Transverse colon (tissue), 4 donors: ENCODE results near the gene GALNT13. TPM values are rescaled to one million over a fixed set of nuclear protein-coding genes. Genes with fewer than 3 reads are reported as not detected.

Source experiments
- DNase-seq: peaks from one replicate; pipeline ENCODE4 v3.0.0-alpha.2; 2019
- H3K27ac ChIP-seq, 4 donors: fragments of 200-600 bp; sonication (generic); 2 replicates each; pipeline ENCODE4 v1.5.1; 2016 to 2018; ENCODE audit warnings: inconsistent platforms in 4 of 4
- H3K27me3 ChIP-seq: fragments of 200-600 bp; sonication (generic); 2 replicates; pipeline ENCODE4 v1.5.1; 2017; ENCODE audit warnings: inconsistent platforms
- H3K36me3 ChIP-seq, 4 donors: fragments of 200-600 bp; sonication (generic); 2 replicates each; pipeline ENCODE4 v1.5.1; 2017 to 2019; ENCODE audit warnings: inconsistent platforms in 4 of 4
- H3K4me1 ChIP-seq, 4 donors: fragments of 200-600 bp; sonication (generic); 2 replicates each; pipeline ENCODE4 v1.5.1; 2017 to 2020; ENCODE audit warnings: inconsistent platforms in 4 of 4
- H3K4me3 ChIP-seq, 4 donors: fragments of 200-600 bp; sonication (generic); 1 replicate in 1 of 4; 2 replicates in 3 of 4; pipeline versions ENCODE4 v1.5.1 to v1.6.1; 2017 to 2019; ENCODE audit warnings: inconsistent platforms in 4 of 4
- H3K9me3 ChIP-seq, 2 donors: fragments of 200-600 bp; sonication (generic); 2 replicates each; pipeline ENCODE4 v1.5.1; 2017 to 2019; ENCODE audit warnings: inconsistent platforms in 2 of 2
- EP300 ChIP-seq: sonication (generic); formaldehyde crosslinking; IDR thresholded peaks from one replicate; pipeline ENCODE4 v1.6.1; 2017; ENCODE audit warnings: antibody characterized with exemption, low read depth
- POLR2A ChIP-seq: fragments of 450-650 bp; IDR thresholded peaks from one replicate; pipeline ENCODE4 v1.6.1; 2016; ENCODE audit warnings: antibody characterized with exemption, mild to moderate bottlenecking, moderate library complexity
- POLR2AphosphoS5 ChIP-seq, 3 donors: sonication (generic); formaldehyde crosslinking; IDR thresholded peaks; one replicate each; pipeline ENCODE4 v1.6.1; 2016; ENCODE audit warnings: antibody characterized with exemption in 3 of 3
- WGBS, 2 donors: methylation state at CpG; one replicate each; pipeline ENCODE4 v1.1.5; 2018; ENCODE audit warnings: low coverage in 1 of 2; 5-methylcytosine and 5-hydroxymethylcytosine counted together
- in situ Hi-C, 4 donors: fragments of 200-750 bp; cut with MboI; loops; one replicate each; pipeline versions ENCODE4 v1.15.0 to v1.15.1; 2017; ENCODE audit warnings: low sequenced_read_pairs in 3 of 4, low pct_ligation_motif_present in 1 of 4, low pct_unique_long_range_greater_than_20kb in 1 of 4
- intact Hi-C: fragments of 100-400 bp; cut with DNase I; formaldehyde crosslinking; loops from one replicate; pipeline ENCODE4 v1.15.1; 2023; ENCODE audit warnings: low total_unique reads
- total RNA-seq, 4 donors: library from RNA; depleted of rRNA; stranded (reverse); fragments of >200 nt; gene quantifications; one replicate each; pipeline ENCODE4 v1.1.0, GENCODE V29; 2016
- TF ChIP-seq, protein P1 (sequence below), 5 experiments: fragments of 200-600 bp in 3 of 5; fragments of 450-650 bp in 2 of 5; sonication (generic) in 3 of 5; IDR thresholded peaks; 1 replicate in 2 of 5; 2 replicates in 3 of 5; pipeline ENCODE4 v1.5.1; 2016 to 2017; ENCODE audit warnings: antibody characterized with exemption in 5 of 5, inconsistent platforms in 3 of 5, mild to moderate bottlenecking in 2 of 5, moderate library complexity in 1 of 5

The GALNT13 gene
- total RNA-seq, 4 donors from 2014 or later = 0.41 to 0.95 TPM; not detected in 2

GRCh38 chr2:154457286-154457685 lies 585.6 kb downstream of the GALNT13 start:
- no peak for DNase-seq
- Histone ChIP-seq H3K27me3 (no peaks in the 10 kb centered on the region), H3K9me3 (no peaks in the 10 kb centered on the region), H3K4me3 (no peak overlapping the region), H3K27ac (no peak overlapping the region), H3K4me1 (no peaks in the 10 kb centered on the region), H3K36me3 (no peaks in the 10 kb centered on the region)
- TF ChIP-seq POLR2AphosphoS5 (IDR thresholded peaks at IDR 0.05) = no peak
- TF ChIP-seq, protein P1, sequence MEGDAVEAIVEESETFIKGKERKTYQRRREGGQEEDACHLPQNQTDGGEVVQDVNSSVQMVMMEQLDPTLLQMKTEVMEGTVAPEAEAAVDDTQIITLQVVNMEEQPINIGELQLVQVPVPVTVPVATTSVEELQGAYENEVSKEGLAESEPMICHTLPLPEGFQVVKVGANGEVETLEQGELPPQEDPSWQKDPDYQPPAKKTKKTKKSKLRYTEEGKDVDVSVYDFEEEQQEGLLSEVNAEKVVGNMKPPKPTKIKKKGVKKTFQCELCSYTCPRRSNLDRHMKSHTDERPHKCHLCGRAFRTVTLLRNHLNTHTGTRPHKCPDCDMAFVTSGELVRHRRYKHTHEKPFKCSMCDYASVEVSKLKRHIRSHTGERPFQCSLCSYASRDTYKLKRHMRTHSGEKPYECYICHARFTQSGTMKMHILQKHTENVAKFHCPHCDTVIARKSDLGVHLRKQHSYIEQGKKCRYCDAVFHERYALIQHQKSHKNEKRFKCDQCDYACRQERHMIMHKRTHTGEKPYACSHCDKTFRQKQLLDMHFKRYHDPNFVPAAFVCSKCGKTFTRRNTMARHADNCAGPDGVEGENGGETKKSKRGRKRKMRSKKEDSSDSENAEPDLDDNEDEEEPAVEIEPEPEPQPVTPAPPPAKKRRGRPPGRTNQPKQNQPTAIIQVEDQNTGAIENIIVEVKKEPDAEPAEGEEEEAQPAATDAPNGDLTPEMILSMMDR (IDR thresholded peaks at IDR 0.05) = no peak
- no peak for TF ChIP-seq EP300
- no peak for TF ChIP-seq POLR2A
- WGBS, 2 donors = 84 to 100% methylated on average over 2 of the region's 2 CpGs
- in situ Hi-C loops (no loop called here), intact Hi-C loops (no loop called here)

GRCh38 chr2:154459286-154459685 lies 587.6 kb downstream of the GALNT13 start:
- Histone ChIP-seq H3K4me1 (no peaks in the 10 kb centered on the region), H3K27ac (no peak overlapping the region), H3K9me3 (no peaks in the 10 kb centered on the region), H3K27me3 (no peaks in the 10 kb centered on the region), H3K4me3 (no peak overlapping the region), H3K36me3 (no peaks in the 10 kb centered on the region)
- DNase-seq = no peak
- intact Hi-C loops = no loop called here
- TF ChIP-seq, protein P1 (IDR thresholded peaks at IDR 0.05) = no peak
- TF ChIP-seq POLR2AphosphoS5 (IDR thresholded peaks at IDR 0.05) = no peak
- no peak for TF ChIP-seq EP300
- no peak for TF ChIP-seq POLR2A
- in situ Hi-C loops = no loop called here

DNA sequence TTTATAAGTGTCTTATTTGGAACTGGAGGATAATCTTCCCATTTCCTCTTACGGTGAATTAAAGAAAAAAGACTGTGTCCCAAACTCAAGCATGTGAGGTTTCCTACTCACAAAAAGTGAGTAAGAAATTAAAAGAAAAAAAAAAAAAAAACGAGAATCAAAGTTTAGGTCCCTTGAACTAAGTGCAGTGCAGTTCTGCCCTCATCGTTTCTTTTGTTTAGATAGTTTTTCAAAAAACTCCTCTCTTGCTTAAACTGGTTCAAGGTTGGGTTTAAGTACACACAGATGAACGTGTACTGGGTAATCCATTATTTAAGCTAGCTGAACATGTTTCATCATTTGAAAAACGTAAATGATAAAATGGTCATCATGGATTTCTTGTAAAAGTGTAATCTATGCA lies 590.9 kb downstream of the GALNT13 start:
- H3K9me3 ChIP-seq = no peaks in the 10 kb centered on the region
- WGBS, 2 donors = 61 to 64% methylated on average over 5 of the region's 5 CpGs
- no peaks in the 10 kb centered on the region for H3K27me3 ChIP-seq
- in situ Hi-C loops (no loop called here), intact Hi-C loops (no loop called here)
- TF ChIP-seq, protein P1 (IDR thresholded peaks at IDR 0.05) = no peak
- TF ChIP-seq POLR2AphosphoS5 (IDR thresholded peaks at IDR 0.05) = no peak
- TF ChIP-seq POLR2A = no peak
- no peak for TF ChIP-seq EP300
- DNase-seq = no peak
- H3K27ac ChIP-seq = no peak overlapping the region
- H3K36me3 ChIP-seq = no peaks in the 10 kb centered on the region
- H3K4me3 ChIP-seq = no peak overlapping the region
- no peaks in the 10 kb centered on the region for H3K4me1 ChIP-seq

GRCh38 chr2:154466226-154466625 lies 594.5 kb downstream of the GALNT13 start:
- WGBS, 2 donors = 84 to 91% methylated on average over 4 of the region's 4 CpGs
- in situ Hi-C loops = no loop called here
- TF ChIP-seq POLR2AphosphoS5 (IDR thresholded peaks at IDR 0.05) (no peak), POLR2A (no peak), EP300 (no peak)
- TF ChIP-seq, protein P1 (IDR thresholded peaks at IDR 0.05) = no peak
- Histone ChIP-seq H3K27me3 (no peaks in the 10 kb centered on the region), H3K4me3 (no peak overlapping the region), H3K36me3 (no peaks in the 10 kb centered on the region), H3K4me1 (no peaks in the 10 kb centered on the region), H3K27ac (no peak overlapping the region), H3K9me3 (no peaks in the 10 kb centered on the region)
- intact Hi-C loops = no loop called here
- DNase-seq = no peak
